Spinal cord (tissue), 10 donors: ENCODE measurements around the gene PDE1C. TPM values are rescaled to one million over a fixed set of nuclear protein-coding genes. Genes with fewer than 3 reads are reported as not detected.

Source experiments
- DNase-seq, 6 donors: peaks; one replicate each; pipeline versions ENCODE4 v3.0.0 to v3.0.0-alpha.2; 2013 to 2015; ENCODE audit warnings: low spot score in 6 of 6, low read depth in 4 of 6
- H3K27ac ChIP-seq: one replicate; pipeline ENCODE4 v1.5.1; 2013; ENCODE audit warnings: low read depth, low read length, control low read depth
- H3K27me3 ChIP-seq: one replicate; pipeline ENCODE4 v1.6.1; 2013; ENCODE audit warnings: low read length; ENCODE audit not compliant: control insufficient read depth, insufficient read depth
- H3K36me3 ChIP-seq: one replicate; pipeline ENCODE4 v1.6.1; 2013; ENCODE audit warnings: low read length; ENCODE audit not compliant: control insufficient read depth, insufficient read depth
- H3K4me1 ChIP-seq: one replicate; pipeline ENCODE4 v1.6.1; 2013; ENCODE audit warnings: low read length; ENCODE audit not compliant: control insufficient read depth, insufficient read depth
- H3K4me3 ChIP-seq: one replicate; pipeline ENCODE4 v1.5.1; 2013; ENCODE audit warnings: low read depth, low read length, control low read depth
- H3K9me3 ChIP-seq: one replicate; pipeline ENCODE4 v1.6.1; 2013; ENCODE audit warnings: low read length; ENCODE audit not compliant: control insufficient read depth, insufficient read depth
- WGBS: methylation state at CpG from one replicate; pipeline ENCODE4 v1.1.5; 2013; ENCODE audit warnings: missing lambda C conversion rate; ENCODE audit not compliant: insufficient coverage; 5-methylcytosine and 5-hydroxymethylcytosine counted together
- polyA plus RNA-seq, 2 donors: library from polyadenylated mRNA; unstranded; fragments of 120-200 nt; gene quantifications; one replicate each; pipeline ENCODE4 v1.2.1, GENCODE V29; 2013; ENCODE audit not compliant: insufficient read length in 2 of 2
- total RNA-seq, 2 donors: library from RNA; depleted of rRNA in 1 of 2; stranded (reverse); fragments of 120-200 nt in 1 of 2; fragments of >200 nt in 1 of 2; gene quantifications; one replicate each; pipeline versions ENCODE4 v1.2.3 to v1.2.4, GENCODE V29; 2013 to 2014
- donor health status: healthy.

PDE1C gene
- total and polyA plus RNA-seq, 4 donors = 10.6 to 24.0 (median 13.8) TPM

GRCh38 chr7:31705377-31705776, 364.8 kb downstream of the PDE1C start:
- no CpG with 5 or more reads among the region's 3 CpGs for WGBS
- no peak overlapping the region for H3K27ac ChIP-seq

GRCh38 chr7:31702354-31702753, 367.9 kb downstream of the PDE1C start:
- Histone ChIP-seq H3K4me3 (no peak overlapping the region), H3K36me3 (no peaks in the 10 kb centered on the region), H3K4me1 (no peaks in the 10 kb centered on the region), H3K27me3 (no peaks in the 10 kb centered on the region), H3K9me3 (no peaks in the 10 kb centered on the region), H3K27ac (no peak overlapping the region)
- no peak for DNase-seq
- WGBS = 86% methylated on average over 1 of the region's 3 CpGs

More at GRCh38 chr7:31705377-31705776, 364.8 kb downstream of the PDE1C start:
- Histone ChIP-seq H3K4me3 (no peak overlapping the region), H3K4me1 (no peaks in the 10 kb centered on the region), H3K27me3 (peaks cover 4% of the 10 kb centered on the region), H3K36me3 (no peaks in the 10 kb centered on the region), H3K9me3 (no peaks in the 10 kb centered on the region)
- DNase-seq = no peak
